Mesendoderm (in vitro differentiated cells): Measurements from ENCODE around the gene CNTRL.
A peak's percentile ranks its signal among the peaks of the same experiment; 100 is the strongest.
"Not testable (repeated sequence)": the region's sequence is repeated elsewhere in the genome, so short reads cannot be mapped to it uniquely, and the experiment has no call there.

Source experiments
- DNase-seq: peaks from one replicate; pipeline ENCODE4 v3.0.0; 2013
- H2AK5ac ChIP-seq: 2 replicates; pipeline ENCODE4 v1.6.1; 2013; ENCODE audit warnings: low read length, inconsistent platforms
- H2BK120ac ChIP-seq: 2 replicates; pipeline ENCODE4 v1.6.1; 2013; ENCODE audit warnings: low read depth, mild to moderate bottlenecking, low read length, moderate library complexity, mixed read lengths
- H2BK15ac ChIP-seq: replicated peaks from 2 replicates; pipeline ENCODE4 v1.6.1; 2013; ENCODE audit warnings: low read depth, mild to moderate bottlenecking, moderate library complexity
- H2BK5ac ChIP-seq: 2 replicates; pipeline ENCODE4 v1.6.1; 2013; ENCODE audit warnings: low read length, inconsistent platforms
- H3K18ac ChIP-seq: 2 replicates; pipeline ENCODE4 v1.6.1; 2013; ENCODE audit warnings: mild to moderate bottlenecking, low read length, mixed read lengths
- H3K23ac ChIP-seq: one replicate; pipeline ENCODE4 v1.6.1; 2013; ENCODE audit warnings: low read length
- H3K27ac ChIP-seq: 2 replicates; pipeline ENCODE4 v1.5.1; 2013; ENCODE audit warnings: low read depth, mild to moderate bottlenecking, inconsistent platforms, low read length, moderate library complexity
- H3K27me3 ChIP-seq: 2 replicates; pipeline ENCODE4 v1.6.1; 2013; ENCODE audit warnings: low read length, control low read depth, mild to moderate bottlenecking, inconsistent platforms; ENCODE audit not compliant: insufficient read depth, poor library complexity
- H3K36me3 ChIP-seq: 2 replicates; pipeline ENCODE4 v1.6.1; 2013; ENCODE audit warnings: low read length, inconsistent platforms; ENCODE audit not compliant: control insufficient read depth, insufficient read depth
- H3K4ac ChIP-seq: one replicate; pipeline ENCODE4 v1.6.1; 2013; ENCODE audit warnings: low read depth, mild to moderate bottlenecking, low read length, moderate library complexity
- H3K4me1 ChIP-seq: 2 replicates; pipeline ENCODE4 v1.6.1; 2013; ENCODE audit warnings: low read depth, low read length, inconsistent platforms; ENCODE audit not compliant: control insufficient read depth
- H3K4me2 ChIP-seq: 2 replicates; pipeline ENCODE4 v1.6.1; 2013; ENCODE audit warnings: low read length
- H3K4me3 ChIP-seq: 2 replicates; pipeline ENCODE4 v1.5.1; 2013; ENCODE audit warnings: mild to moderate bottlenecking, low read length
- H3K56ac ChIP-seq: one replicate; pipeline ENCODE4 v1.6.1; 2013; ENCODE audit warnings: low read length
- H3K79me1 ChIP-seq: 2 replicates; pipeline ENCODE4 v1.6.1; 2013; ENCODE audit warnings: low read length, inconsistent platforms
- H3K79me2 ChIP-seq: 2 replicates; pipeline ENCODE4 v1.6.1; 2013; ENCODE audit warnings: mild to moderate bottlenecking, low read length; ENCODE audit not compliant: control insufficient read depth, insufficient read depth
- H3K9ac ChIP-seq: 2 replicates; pipeline ENCODE4 v1.6.1; 2013; ENCODE audit warnings: low read length, inconsistent platforms
- H4K5ac ChIP-seq: one replicate; pipeline ENCODE4 v1.6.1; 2013; ENCODE audit warnings: low read length
- H4K8ac ChIP-seq: one replicate; pipeline ENCODE4 v1.6.1; 2013; ENCODE audit warnings: low read depth, mild to moderate bottlenecking, control low read depth, low read length, moderate library complexity
- WGBS: extraction: QIAGEN DNeasy Blood & Tissue Kit; methylation state at CpG from one replicate; pipeline ENCODE4 v1.1.7; 2013; ENCODE audit warnings: low lambda C conversion rate, missing lambda C conversion rate; ENCODE audit not compliant: insufficient coverage; ENCODE audit errors: extremely low coverage; 5-methylcytosine and 5-hydroxymethylcytosine counted together

CNTRL gene

DNA sequence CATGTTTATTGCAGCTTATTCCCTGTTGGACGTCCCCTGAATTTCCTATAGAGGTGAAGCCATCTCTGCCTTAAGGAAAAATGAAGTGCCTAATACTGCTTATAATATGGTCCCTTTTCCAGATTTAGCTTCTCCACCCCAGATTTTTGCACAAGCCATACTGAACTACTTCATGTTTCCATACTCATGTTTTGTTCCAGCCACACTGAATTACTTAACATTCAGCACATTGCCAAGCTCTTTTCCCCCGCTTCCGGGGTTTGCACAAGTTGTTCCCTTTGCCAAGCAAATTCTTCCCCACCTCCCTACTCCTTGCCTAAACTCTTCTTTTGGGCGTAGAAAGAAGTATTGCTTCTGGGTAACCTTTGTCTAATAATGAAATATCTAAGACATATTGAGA is 1.7 kb upstream of the CNTRL start:
- Histone ChIP-seq H2BK15ac (no peak overlapping the region), H2AK5ac (no peak overlapping the region), H3K36me3 (no peaks in the 10 kb centered on the region), H4K5ac (no peak overlapping the region), H3K56ac (no peak overlapping the region), H3K79me1 (no peaks in the 10 kb centered on the region), H3K23ac (no peak overlapping the region), H3K18ac (no peak overlapping the region), H3K4me2 (no peak overlapping the region), H3K4ac (no peak overlapping the region), H2BK120ac (no peak overlapping the region), H3K4me3 (no peak overlapping the region), H2BK5ac (no peak overlapping the region), H3K9ac (no peak overlapping the region), H3K79me2 (no peaks in the 10 kb centered on the region), H3K27ac (no peak overlapping the region), H3K27me3 (no peaks in the 10 kb centered on the region), H3K4me1 (no peaks in the 10 kb centered on the region), H4K8ac (no peak overlapping the region)
- no CpG with 5 or more reads among the region's 4 CpGs for WGBS
- no peak for DNase-seq

DNA sequence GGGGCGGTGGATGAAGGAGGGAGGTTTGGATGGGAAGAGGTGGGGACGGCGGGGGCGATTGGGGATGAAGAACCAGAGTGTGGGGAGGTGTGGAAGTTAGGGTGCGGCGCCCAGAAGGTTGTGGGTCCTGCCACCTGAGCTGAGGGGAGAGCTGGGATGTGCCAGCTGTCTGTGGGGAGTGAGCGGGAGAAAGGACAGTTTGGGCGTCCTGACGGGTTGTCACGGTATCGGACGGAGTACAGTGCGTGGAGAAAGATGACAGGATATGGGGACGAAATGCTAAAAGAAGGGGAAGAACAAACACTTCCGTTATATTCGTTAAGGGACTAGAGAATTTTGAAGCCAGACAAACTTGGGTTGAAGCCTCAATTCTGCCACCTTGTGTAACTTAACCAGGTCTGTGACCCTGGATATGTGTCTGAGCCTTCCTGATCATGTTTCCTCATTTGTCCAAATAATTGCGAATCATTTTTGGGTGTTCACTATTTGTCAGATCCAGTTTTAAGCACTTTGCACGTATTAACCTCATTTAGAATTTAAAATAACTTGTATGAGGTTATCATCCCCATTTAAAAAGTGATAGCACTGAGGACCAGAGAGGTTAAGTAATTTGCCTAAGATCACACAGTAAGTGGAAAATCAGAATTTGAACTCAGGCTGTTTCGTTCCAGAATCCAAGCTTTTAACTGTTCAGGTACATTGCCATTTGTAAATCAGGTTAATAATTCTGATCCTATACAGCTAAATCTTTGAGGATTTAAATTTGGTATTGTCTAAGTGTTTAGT is 689 bp downstream of the CNTRL start:
- Histone ChIP-seq H3K18ac (no peak overlapping the region), H3K56ac (peak overlapping the region; percentile 92), H3K4me1 (no peaks in the 10 kb centered on the region), H3K27me3 (no peaks in the 10 kb centered on the region), H3K36me3 (no peaks in the 10 kb centered on the region), H3K4me3 (peak overlapping the region; percentile 82), H2BK5ac (peak overlapping the region; percentile 9), H4K8ac (no peak overlapping the region), H2BK15ac (no peak overlapping the region), H3K4me2 (peak overlapping the region; percentile 100), H3K9ac (peak overlapping the region; percentile 88), H3K4ac (no peak overlapping the region), H3K79me2 (no peaks in the 10 kb centered on the region), H2BK120ac (no peak overlapping the region), H3K27ac (peak overlapping the region; percentile 14), H2AK5ac (no peak overlapping the region), H3K79me1 (no peaks in the 10 kb centered on the region), H4K5ac (no peak overlapping the region), H3K23ac (no peak overlapping the region)
- peak; percentile 65 for DNase-seq
- WGBS: no CpG with 5 or more reads among the region's 19 CpGs

DNA sequence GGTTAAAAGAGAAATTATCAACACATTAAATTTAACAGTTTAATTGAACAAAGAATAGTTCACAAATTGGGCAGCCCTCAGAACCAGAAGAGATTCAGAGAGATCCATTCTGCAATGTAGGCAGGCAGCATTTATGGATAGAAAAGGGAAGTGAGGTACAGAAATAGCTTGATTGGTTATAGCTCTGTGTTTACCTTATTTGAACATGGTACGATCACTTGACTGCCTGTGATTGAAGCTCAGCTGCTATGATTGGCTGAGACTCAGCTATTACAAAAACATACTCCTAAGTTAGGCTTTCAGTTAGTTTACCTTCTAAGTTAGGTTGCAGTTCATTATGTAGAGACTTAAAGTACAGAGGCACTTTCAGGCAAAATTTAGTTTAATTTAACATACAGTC is 7.3 kb downstream of the CNTRL start:
- H3K9ac ChIP-seq: no peak overlapping the region
- H2BK5ac ChIP-seq: no peak overlapping the region
- DNase-seq: no peak
- H2AK5ac ChIP-seq: no peak overlapping the region
- H2BK120ac ChIP-seq: no peak overlapping the region
- no peaks in the 10 kb centered on the region for H3K27me3 ChIP-seq
- no peak overlapping the region for H2BK15ac ChIP-seq
- no peaks in the 10 kb centered on the region for H3K36me3 ChIP-seq
- no peak overlapping the region for H4K5ac ChIP-seq
- no peak overlapping the region for H4K8ac ChIP-seq
- WGBS: no CpG with 5 or more reads among the region's 1 CpG
- no peak overlapping the region for H3K56ac ChIP-seq
- H3K79me1 ChIP-seq: no peaks in the 10 kb centered on the region
- no peak overlapping the region for H3K4ac ChIP-seq
- no peak overlapping the region for H3K23ac ChIP-seq
- H3K4me3 ChIP-seq: no peak overlapping the region
- no peak overlapping the region for H3K4me2 ChIP-seq
- no peaks in the 10 kb centered on the region for H3K4me1 ChIP-seq
- no peaks in the 10 kb centered on the region for H3K79me2 ChIP-seq
- no peak overlapping the region for H3K27ac ChIP-seq
- H3K18ac ChIP-seq: no peak overlapping the region

DNA sequence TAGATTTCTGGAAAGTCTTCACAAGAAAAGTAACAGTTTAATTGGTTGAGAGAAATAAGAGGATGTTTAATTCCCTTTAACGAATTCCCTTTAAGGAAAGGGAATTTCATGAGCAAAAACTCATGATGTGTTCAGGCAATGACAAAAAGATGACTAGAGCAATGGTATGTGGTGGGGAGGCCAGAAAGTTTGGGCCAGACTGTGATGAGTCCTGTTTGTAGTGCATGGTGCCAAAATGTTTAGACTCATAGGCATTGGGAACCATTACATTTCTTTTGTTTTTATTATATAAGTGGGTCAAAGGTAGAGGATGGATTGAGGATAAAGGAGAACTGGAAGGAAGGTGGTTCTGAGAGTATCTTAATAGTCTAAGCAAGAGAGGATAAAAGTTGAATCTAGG is 10.9 kb downstream of the CNTRL start:
- H2BK5ac ChIP-seq: no peak overlapping the region
- H3K9ac ChIP-seq: no peak overlapping the region
- H3K79me1 ChIP-seq: no peaks in the 10 kb centered on the region
- no peak overlapping the region for H2BK120ac ChIP-seq
- no peak overlapping the region for H3K4me2 ChIP-seq
- no CpG with 5 or more reads among the region's 1 CpG for WGBS
- no peak overlapping the region for H2BK15ac ChIP-seq
- no peak for DNase-seq
- no peak overlapping the region for H3K4me3 ChIP-seq
- H3K27ac ChIP-seq: no peak overlapping the region
- H3K56ac ChIP-seq: no peak overlapping the region
- no peak overlapping the region for H4K5ac ChIP-seq
- no peaks in the 10 kb centered on the region for H3K4me1 ChIP-seq
- H3K27me3 ChIP-seq: no peaks in the 10 kb centered on the region
- no peak overlapping the region for H3K4ac ChIP-seq
- no peak overlapping the region for H3K23ac ChIP-seq
- no peak overlapping the region for H3K18ac ChIP-seq
- H3K36me3 ChIP-seq: no peaks in the 10 kb centered on the region
- no peaks in the 10 kb centered on the region for H3K79me2 ChIP-seq
- H4K8ac ChIP-seq: no peak overlapping the region
- no peak overlapping the region for H2AK5ac ChIP-seq

DNA sequence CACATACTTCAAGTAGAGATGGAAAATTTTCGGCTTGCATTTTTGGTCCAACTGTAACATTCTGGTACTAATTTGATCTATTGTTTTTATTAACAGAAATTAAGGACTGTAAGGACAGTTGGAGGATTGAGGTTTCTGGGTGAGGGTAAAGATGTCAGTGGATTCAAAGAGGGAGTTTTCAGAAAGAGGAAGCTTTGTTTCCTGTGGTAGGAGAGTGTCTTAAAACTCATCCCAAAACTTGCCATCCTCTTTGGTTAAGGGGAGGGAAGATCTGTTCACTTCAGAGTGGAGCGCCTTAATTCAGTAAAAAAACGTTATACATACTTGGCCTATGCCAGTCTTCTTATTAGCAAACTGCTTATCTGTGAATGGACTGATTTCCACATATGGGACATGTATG is 13.8 kb downstream of the CNTRL start:
- Histone ChIP-seq H3K9ac (no peak overlapping the region), H2AK5ac (no peak overlapping the region), H3K23ac (no peak overlapping the region), H3K36me3 (no peaks in the 10 kb centered on the region), H3K27me3 (no peaks in the 10 kb centered on the region), H2BK120ac (no peak overlapping the region), H2BK5ac (no peak overlapping the region), H3K4me3 (no peak overlapping the region), H3K79me1 (no peaks in the 10 kb centered on the region), H3K79me2 (no peaks in the 10 kb centered on the region), H3K4me2 (no peak overlapping the region), H4K8ac (no peak overlapping the region), H3K56ac (no peak overlapping the region), H3K27ac (no peak overlapping the region), H3K4me1 (no peaks in the 10 kb centered on the region), H4K5ac (no peak overlapping the region), H3K4ac (no peak overlapping the region), H3K18ac (no peak overlapping the region), H2BK15ac (no peak overlapping the region)
- DNase-seq: no peak
- no CpG with 5 or more reads among the region's 3 CpGs for WGBS

DNA sequence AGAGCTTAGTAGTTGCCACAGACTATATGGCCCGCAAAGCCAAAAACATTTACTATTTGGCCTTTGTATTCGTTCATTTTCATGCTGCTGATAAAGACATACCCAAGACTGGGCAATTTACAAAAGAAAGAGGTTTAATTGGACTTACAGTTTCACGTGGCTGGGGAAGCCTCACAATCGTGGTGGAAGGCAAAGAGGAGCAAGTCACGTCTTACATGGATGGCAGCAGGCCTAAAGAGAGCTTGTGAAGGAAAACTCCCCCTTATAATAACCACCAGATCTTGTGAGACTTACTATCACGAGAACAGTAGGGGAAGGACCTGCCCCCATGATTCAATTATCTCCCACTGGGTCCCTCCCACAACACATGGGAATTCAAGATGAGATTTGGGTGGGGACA is 16.0 kb downstream of the CNTRL start:
- not testable (repeated sequence) for H3K9ac ChIP-seq, H2BK15ac ChIP-seq, H2BK120ac ChIP-seq, H3K18ac ChIP-seq, H3K27ac ChIP-seq, H3K79me2 ChIP-seq, H3K36me3 ChIP-seq, H3K56ac ChIP-seq, H2AK5ac ChIP-seq, H3K4me3 ChIP-seq, H2BK5ac ChIP-seq, H4K8ac ChIP-seq, H3K79me1 ChIP-seq, H3K4ac ChIP-seq, H3K23ac ChIP-seq, H3K4me2 ChIP-seq, H4K5ac ChIP-seq, DNase-seq, H3K4me1 ChIP-seq, H3K27me3 ChIP-seq
- WGBS: no CpG with 5 or more reads among the region's 6 CpGs
